Caco-2 (cell line): ENCODE data around the gene TRANK1. TPM values are rescaled to one million over a fixed set of nuclear protein-coding genes. Genes with fewer than 3 reads are reported as not detected.
A peak's percentile ranks its signal among the peaks of the same experiment; 100 is the strongest.
"Not testable (repeated sequence)": the region's sequence is repeated elsewhere in the genome, so short reads cannot be mapped to it uniquely, and the experiment has no call there.

Source experiments
- BruUV-seq: library from RNA; stranded (reverse); fragments of 400-500 nt; replicated peaks from 2 replicates; lab custom pipeline; 2021; lab: Mats Ljungman, UMichigan
- CTCF ChIA-PET: fragments of 300-600 bp; sonication (Branson Sonifier 250); formaldehyde crosslinking; loops from one replicate; lab custom pipeline; 2022; ENCODE audit warnings: antibody characterized with exemption; lab: Charles Lee
- POLR2A ChIA-PET: fragments of 300-600 bp; sonication (Branson Sonifier 250); formaldehyde crosslinking; loops from one replicate; lab custom pipeline; 2022; ENCODE audit warnings: antibody characterized with exemption; lab: Charles Lee
- DNase-seq, 2 experiments: peaks; one replicate each; pipeline versions ENCODE4 v3.0.0 to v3.0.0-alpha.2; 2020 to 2022
- H3K27me3 ChIP-seq: replicated peaks from 2 replicates; pipeline ENCODE4 v1.6.0; 2011; ENCODE audit warnings: low read length; ENCODE audit not compliant: control insufficient read depth, insufficient read depth
- H3K36me3 ChIP-seq: 2 replicates; pipeline ENCODE4 v1.5.1; 2011; ENCODE audit warnings: low read length; ENCODE audit not compliant: control insufficient read depth, insufficient read depth
- H3K4me1 ChIP-seq: fragments of 250-450 bp; sonication (Bioruptor Pico); 2 replicates; pipeline ENCODE4 v1.5.1; 2020; ENCODE audit warnings: mild to moderate bottlenecking
- H3K4me3 ChIP-seq: 2 replicates; pipeline ENCODE4 v1.5.1; 2011; ENCODE audit warnings: low read depth, mild to moderate bottlenecking, control low read depth, low read length
- H3K9me3 ChIP-seq: fragments of 250-450 bp; sonication (Bioruptor Pico); 2 replicates; pipeline ENCODE4 v1.5.1; 2020; ENCODE audit warnings: mild to moderate bottlenecking, moderate library complexity
- H3K27ac Mint-ChIP-seq: one replicate; pipeline ENCODE4 v1.8.0; 2022; ENCODE audit warnings: mixed read lengths; ENCODE audit not compliant: unreplicated experiment
- H3K27me3 Mint-ChIP-seq: one replicate; pipeline ENCODE4 v1.8.0; 2022; ENCODE audit warnings: mixed read lengths; ENCODE audit not compliant: insufficient read depth, unreplicated experiment
- H3K36me3 Mint-ChIP-seq: one replicate; pipeline ENCODE4 v1.8.0; 2022; ENCODE audit warnings: mild to moderate bottlenecking, mixed read lengths; ENCODE audit not compliant: insufficient read depth, unreplicated experiment
- H3K4me1 Mint-ChIP-seq: one replicate; pipeline ENCODE4 v1.8.0; 2022; ENCODE audit warnings: low read depth, mixed read lengths; ENCODE audit not compliant: unreplicated experiment
- H3K4me3 Mint-ChIP-seq: one replicate; pipeline ENCODE4 v1.8.0; 2022; ENCODE audit warnings: mild to moderate bottlenecking, moderate library complexity, mixed read lengths; ENCODE audit not compliant: unreplicated experiment
- H3K9me3 Mint-ChIP-seq: one replicate; pipeline ENCODE4 v1.8.0; 2022; ENCODE audit warnings: mixed read lengths; ENCODE audit not compliant: unreplicated experiment
- CTCF ChIP-seq, 2 experiments: fragments of 200-600 bp in 1 of 2; IDR thresholded peaks; 1 replicate in 1 of 2; 2 replicates in 1 of 2; pipeline versions ENCODE4 v1.5.1 to v1.8.0; 2011 to 2022; ENCODE audit warnings: antibody characterized with exemption in 1 of 2, control low read depth in 1 of 2, inconsistent platforms in 1 of 2, low read depth in 1 of 2, low read length in 1 of 2, mild to moderate bottlenecking in 1 of 2, moderate library complexity in 1 of 2; ENCODE audit not compliant: insufficient read depth in 1 of 2, severe bottlenecking in 1 of 2, unreplicated experiment in 1 of 2
- intact Hi-C: fragments of 100-400 bp; cut with micrococcal nuclease; formaldehyde crosslinking; loops from one replicate; pipeline ENCODE4 v1.10.0; 2022; ENCODE audit not compliant: unreplicated experiment
- total RNA-seq: library from RNA; stranded (reverse); gene quantifications from 2 replicates; pipeline ENCODE4 v1.2.3, GENCODE V29; 2022

TRANK1 gene
- total RNA-seq, 1 experiment from 2014 or later = 4.3 TPM

- ChIA-PET POLR2A (interaction anchor here (1.2 kb wide), 1 partner anchor 28 kb away, joined by 4 read pairs; no protein-coding TSS in a partner anchor), CTCF (no interaction called here)
- Histone ChIP-seq H3K27me3 (no peaks in the 10 kb centered on the region), H3K9me3 (no peaks in the 10 kb centered on the region), H3K4me1 (peaks cover 18% of the 10 kb centered on the region), H3K36me3 (no peaks in the 10 kb centered on the region), H3K4me3 (no peak overlapping the region)
- Mint-ChIP-seq H3K9me3 (peaks cover 9% of the 10 kb centered on the region), H3K27ac (peak overlapping the region; percentile 72), H3K4me3 (peak overlapping the region; percentile 51), H3K27me3 (no peaks in the 10 kb centered on the region), H3K36me3 (peaks cover 6% of the 10 kb centered on the region), H3K4me1 (peaks cover 22% of the 10 kb centered on the region)
- no TSS peak for BruUV-seq
- intact Hi-C loops = loop anchor here (1.0 kb wide), 1 partner anchor 28 kb away; the partner anchor contains the start of genes EPM2AIP1 and MLH1
- no peak for DNase-seq
- no peak for TF ChIP-seq CTCF (IDR thresholded peaks at IDR 0.05; ENCODE audit: insufficient read depth in 1 of 2, low read depth in 1 of 2, low read length in 1 of 2, severe bottlenecking in 1 of 2, unreplicated experiment in 1 of 2)
Measured at GRCh38 chr3:36964817-36965216, 20.0 kb upstream of the TRANK1 start.

GRCh38 chr3:36964331-36964730, 19.5 kb upstream of the TRANK1 start:
- no peaks in the 10 kb centered on the region for H3K9me3 ChIP-seq
- DNase-seq = no peak
- no peak overlapping the region for H3K27ac Mint-ChIP-seq
- intact Hi-C loops = no loop called here
- H3K27me3 Mint-ChIP-seq = no peaks in the 10 kb centered on the region
- ChIA-PET POLR2A (no interaction called here), CTCF (no interaction called here)
- H3K36me3 ChIP-seq = no peaks in the 10 kb centered on the region
- H3K4me3 Mint-ChIP-seq = no peak overlapping the region
- peaks cover 17% of the 10 kb centered on the region for H3K4me1 ChIP-seq
- TF ChIP-seq CTCF (IDR thresholded peaks at IDR 0.05; ENCODE audit: insufficient read depth in 1 of 2, low read depth in 1 of 2, low read length in 1 of 2, severe bottlenecking in 1 of 2, unreplicated experiment in 1 of 2) = no peak
- peaks cover 6% of the 10 kb centered on the region for H3K36me3 Mint-ChIP-seq
- no peak overlapping the region for H3K4me3 ChIP-seq
- no TSS peak for BruUV-seq
- no peaks in the 10 kb centered on the region for H3K27me3 ChIP-seq
- H3K4me1 Mint-ChIP-seq = peaks cover 17% of the 10 kb centered on the region
- peaks cover 9% of the 10 kb centered on the region for H3K9me3 Mint-ChIP-seq

- BruUV-seq, H3K27ac Mint-ChIP-seq, H3K27me3 ChIP-seq, CTCF ChIA-PET, DNase-seq, H3K4me3 ChIP-seq, H3K27me3 Mint-ChIP-seq, H3K4me3 Mint-ChIP-seq, POLR2A ChIA-PET, H3K9me3 ChIP-seq, H3K36me3 ChIP-seq, H3K9me3 Mint-ChIP-seq, H3K36me3 Mint-ChIP-seq, intact Hi-C loops: not testable (repeated sequence)
- H3K4me1 ChIP-seq = peaks cover 21% of the 10 kb centered on the region
- peaks cover 17% of the 10 kb centered on the region for H3K4me1 Mint-ChIP-seq
Measured at GRCh38 chr3:36963008-36963407, 18.2 kb upstream of the TRANK1 start.
